Panc1 (cell line): Measurements from ENCODE around the gene KDM5C. TPM values are rescaled to one million over a fixed set of nuclear protein-coding genes. Genes with fewer than 3 reads are reported as not detected.

Experiments
- ATAC-seq: fragments of 200-7000 bp; cut with Tn5 transposase; 2 replicates; pipeline ENCODE4 v1.9.1; 2020; ENCODE audit warnings: mild to moderate bottlenecking, moderate library complexity
- BruUV-seq: library from RNA; stranded (reverse); fragments of 400-500 nt; replicated peaks from 2 replicates; lab custom pipeline; 2021; lab: Mats Ljungman, UMichigan
- CTCF ChIA-PET: fragments of 300-600 bp; sonication (Branson Sonifier 250); formaldehyde crosslinking; loops from one replicate; lab custom pipeline; 2022; ENCODE audit warnings: antibody characterized with exemption; lab: Charles Lee
- POLR2A ChIA-PET: fragments of 300-600 bp; sonication (Branson Sonifier 250); formaldehyde crosslinking; loops from one replicate; lab custom pipeline; 2022; ENCODE audit warnings: antibody characterized with exemption; lab: Charles Lee
- DNase-seq: peaks from one replicate; pipeline ENCODE4 v3.0.0-alpha.2; 2010; ENCODE audit warnings: low read depth, low spot score
- H3K27ac ChIP-seq: 2 replicates; pipeline ENCODE4 v1.5.1; 2011; ENCODE audit warnings: mild to moderate bottlenecking, low read length, inconsistent platforms
- H3K27me3 ChIP-seq: fragments of 200-500 bp; sonication (Bioruptor generic); 2 replicates; pipeline ENCODE4 v1.6.0; 2014; ENCODE audit warnings: low read length, inconsistent platforms; ENCODE audit not compliant: control insufficient read depth, insufficient read depth
- H3K36me3 ChIP-seq: fragments of 200-500 bp; sonication (Bioruptor generic); 2 replicates; pipeline ENCODE4 v1.5.1; 2014; ENCODE audit warnings: inconsistent platforms, mild to moderate bottlenecking, low read length, moderate library complexity; ENCODE audit not compliant: control insufficient read depth, insufficient read depth
- H3K4me1 ChIP-seq: 2 replicates; pipeline ENCODE4 v1.5.1; 2011; ENCODE audit warnings: inconsistent platforms, mild to moderate bottlenecking, low read length, moderate library complexity; ENCODE audit not compliant: control insufficient read depth, insufficient read depth
- H3K4me3 ChIP-seq, 2 experiments: 2 replicates each; pipeline ENCODE4 v1.5.1; 2011 to 2012; ENCODE audit warnings: low read depth in 2 of 2, low read length in 2 of 2, mild to moderate bottlenecking in 2 of 2, inconsistent platforms in 1 of 2, moderate library complexity in 1 of 2
- H3K9me3 ChIP-seq: fragments of 200-500 bp; sonication (Bioruptor generic); 2 replicates; pipeline ENCODE4 v1.5.1; 2014; ENCODE audit warnings: low read depth, mild to moderate bottlenecking, inconsistent platforms, low read length, moderate library complexity; ENCODE audit not compliant: control insufficient read depth, insufficient read depth
- CTCF ChIP-seq: fragments of 450-650 bp; IDR thresholded peaks from 2 replicates; pipeline ENCODE4 v1.5.1; 2017; ENCODE audit warnings: mild to moderate bottlenecking
- POLR2AphosphoS5 ChIP-seq: IDR thresholded peaks from 2 replicates; pipeline ENCODE4 v1.6.1; 2012; ENCODE audit warnings: mild to moderate bottlenecking, low read depth, low read length, moderate library complexity
- REST ChIP-seq, 2 experiments: IDR thresholded peaks; 2 replicates each; pipeline ENCODE4 v1.6.1; 2011 to 2012; ENCODE audit warnings: low read depth in 2 of 2, control low read depth in 1 of 2, low read length in 1 of 2, mild to moderate bottlenecking in 1 of 2, moderate library complexity in 1 of 2; ENCODE audit not compliant: insufficient read depth in 1 of 2
- SIN3A ChIP-seq: IDR thresholded peaks from 2 replicates; pipeline ENCODE4 v1.6.1; 2012; ENCODE audit warnings: low read depth, mild to moderate bottlenecking, low read length, moderate library complexity, borderline replicate concordance; ENCODE audit not compliant: insufficient read depth
- TCF7L2 ChIP-seq: IDR thresholded peaks from 2 replicates; pipeline ENCODE4 v1.6.1; 2011; ENCODE audit warnings: mild to moderate bottlenecking, low read depth, low read length, inconsistent platforms
- in situ Hi-C: cut with HindIII; loops from 2 replicates; pipeline ENCODE4 v1.10.0; 2016; ENCODE audit warnings: low sequenced_read_pairs, low pct_unique_long_range_greater_than_20kb
- intact Hi-C: fragments of 100-400 bp; cut with micrococcal nuclease; formaldehyde crosslinking; loops from one replicate; pipeline ENCODE4 v1.10.0; 2022; ENCODE audit not compliant: unreplicated experiment
- total RNA-seq: library from RNA; stranded (reverse); gene quantifications from one replicate; pipeline ENCODE4 v1.2.1, GENCODE V29; 2021; ENCODE audit not compliant: unreplicated experiment

Gene KDM5C
- total RNA-seq, 1 experiment from 2014 or later: 104 TPM

GRCh38 chrX:53262189-53262917, 37.3 kb upstream of the KDM5C start:
- no peak for TF ChIP-seq SIN3A
- TF ChIP-seq TCF7L2: no peak
- TF ChIP-seq CTCF: no peak
- no peak for TF ChIP-seq POLR2AphosphoS5
- TF ChIP-seq REST (IDR thresholded peaks at IDR 0.05; ENCODE audit: insufficient read depth in 1 of 2, low read depth in 2 of 2, low read length in 1 of 2): no peak
- H3K27me3 ChIP-seq: no peaks in the 10 kb centered on the region
- in situ Hi-C loops: no loop called here
- BruUV-seq: no TSS peak
- POLR2A ChIA-PET: no interaction called here
- H3K4me3 ChIP-seq: no peak overlapping the region
- no peak for DNase-seq
- peaks cover 14% of the 10 kb centered on the region for H3K4me1 ChIP-seq
- ATAC-seq: 0 out of 2 replicates have a peak, but pooled peaks have one; percentile 17
- intact Hi-C loops: no loop called here
- no peak overlapping the region for H3K27ac ChIP-seq
- no peaks in the 10 kb centered on the region for H3K36me3 ChIP-seq
- no peaks in the 10 kb centered on the region for H3K9me3 ChIP-seq
- CTCF ChIA-PET: interaction anchor here (1.1 kb wide), 1 partner anchor 18 kb away, joined by 3 read pairs; no protein-coding TSS in a partner anchor

GRCh38 chrX:53261355-53261972, 36.5 kb upstream of the KDM5C start:
- H3K27ac ChIP-seq: no peak overlapping the region
- H3K4me3 ChIP-seq: no peak overlapping the region
- H3K4me1 ChIP-seq: peaks cover 11% of the 10 kb centered on the region
- in situ Hi-C loops (no loop called here), intact Hi-C loops (no loop called here)
- no TSS peak for BruUV-seq
- TF ChIP-seq SIN3A (no peak), REST (IDR thresholded peaks at IDR 0.05; ENCODE audit: insufficient read depth in 1 of 2, low read depth in 2 of 2, low read length in 1 of 2) (no peak), TCF7L2 (no peak), POLR2AphosphoS5 (no peak), CTCF (no peak)
- DNase-seq (no peak), ATAC-seq (no peak)
- no peaks in the 10 kb centered on the region for H3K36me3 ChIP-seq
- POLR2A ChIA-PET: no interaction called here
- no peaks in the 10 kb centered on the region for H3K9me3 ChIP-seq
- no peaks in the 10 kb centered on the region for H3K27me3 ChIP-seq
- CTCF ChIA-PET: interaction anchor here (1.1 kb wide), 1 partner anchor 17 kb away, joined by 3 read pairs; no protein-coding TSS in a partner anchor
